Urothelium cell line (cell line): ENCODE data around the gene ELF1.
"Not testable (repeated sequence)": the region's sequence is repeated elsewhere in the genome, so short reads cannot be mapped to it uniquely, and the experiment has no call there.

Experiments
- DNase-seq: peaks from one replicate; pipeline ENCODE4 v3.0.0; 2011; ENCODE audit warnings: low spot score, mixed read lengths
- FAIRE-seq: peaks from 2 replicates; lab custom pipeline; 2011; peaks lifted over from hg19 to GRCh38; lab: Jason Lieb, UNC

ELF1 gene

DNA sequence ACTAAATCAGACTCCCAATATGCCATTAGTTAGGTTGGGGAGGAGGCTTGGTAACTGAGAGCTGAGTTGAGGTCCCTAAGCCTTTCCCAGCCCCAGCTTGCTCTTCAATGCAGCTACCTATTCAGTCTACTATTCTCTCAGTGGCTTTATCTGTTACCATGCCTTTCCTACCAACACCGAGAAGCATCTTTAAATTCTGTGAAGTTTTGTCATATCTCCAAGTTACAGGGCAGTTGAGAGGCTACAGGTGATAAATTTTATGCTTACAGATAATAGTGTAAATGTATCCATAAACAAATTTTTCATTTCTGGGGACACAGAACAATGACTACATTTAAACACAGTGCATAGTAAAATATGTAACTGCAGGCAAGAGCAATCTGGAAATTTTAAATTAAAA, 110.6 kb downstream of the ELF1 start:
- DNase-seq (no peak), FAIRE-seq (no peak)

DNA sequence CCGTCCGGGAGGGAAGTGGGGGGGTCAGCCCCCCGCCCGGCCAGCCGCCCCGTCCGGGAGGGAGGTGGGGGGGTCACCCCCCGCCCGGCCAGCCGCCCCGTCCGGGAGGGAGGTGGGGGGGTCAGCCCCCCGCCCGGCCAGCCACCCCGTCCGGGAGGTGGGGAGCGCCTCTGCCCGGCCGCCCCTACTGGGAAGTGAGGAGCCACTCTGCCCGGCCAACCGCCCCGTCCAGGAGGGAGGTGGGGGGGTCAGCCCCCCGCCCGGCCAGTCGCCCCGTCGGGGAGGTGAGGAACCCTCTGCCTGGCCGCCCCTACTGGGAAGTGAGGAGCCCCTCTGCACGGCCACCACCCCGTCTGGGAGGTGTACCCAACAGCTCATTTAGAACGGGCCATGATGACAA, 118.1 kb downstream of the ELF1 start:
- FAIRE-seq, DNase-seq: not testable (repeated sequence)

DNA sequence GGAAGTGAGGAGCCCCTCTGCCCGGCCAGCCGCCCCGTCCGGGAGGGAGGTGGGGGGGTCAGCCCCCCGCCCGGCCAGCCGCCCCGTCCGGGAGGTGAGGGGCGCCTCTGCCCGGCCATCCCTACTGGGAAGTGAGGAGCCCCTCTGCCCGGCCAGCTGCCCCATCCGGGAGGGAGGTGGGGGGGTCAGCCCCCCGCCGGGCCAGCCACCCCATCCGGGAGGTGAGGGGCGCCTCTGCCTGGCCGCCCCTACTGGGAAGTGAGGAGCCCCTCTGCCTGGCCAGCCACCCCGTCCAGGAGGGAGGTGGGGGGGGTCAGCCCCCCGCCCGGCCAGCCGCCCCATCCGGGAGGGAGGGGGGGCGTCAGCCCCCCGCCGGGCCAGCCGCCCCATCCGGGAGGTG, 118.5 kb downstream of the ELF1 start:
- DNase-seq, FAIRE-seq: not testable (repeated sequence)

DNA sequence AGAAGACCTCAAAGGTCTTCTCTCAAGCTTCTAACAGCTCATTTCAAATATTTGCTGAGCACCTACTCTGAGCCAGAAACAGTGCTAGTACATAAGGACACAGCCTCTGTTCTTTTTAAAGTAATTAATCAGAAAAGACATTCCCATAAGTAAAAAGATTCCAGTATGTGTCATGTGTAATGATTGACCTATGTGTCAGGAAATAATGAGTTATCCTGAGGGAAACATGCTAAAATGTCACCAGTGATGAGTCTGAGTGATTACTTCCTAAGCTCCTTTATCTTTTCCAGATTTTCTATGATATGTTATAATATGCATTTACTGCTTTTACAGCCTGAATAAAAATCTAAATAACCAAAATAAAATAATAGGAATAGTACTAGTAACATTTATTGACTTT, 122.1 kb downstream of the ELF1 start:
- DNase-seq (no peak), FAIRE-seq (no peak)

DNA sequence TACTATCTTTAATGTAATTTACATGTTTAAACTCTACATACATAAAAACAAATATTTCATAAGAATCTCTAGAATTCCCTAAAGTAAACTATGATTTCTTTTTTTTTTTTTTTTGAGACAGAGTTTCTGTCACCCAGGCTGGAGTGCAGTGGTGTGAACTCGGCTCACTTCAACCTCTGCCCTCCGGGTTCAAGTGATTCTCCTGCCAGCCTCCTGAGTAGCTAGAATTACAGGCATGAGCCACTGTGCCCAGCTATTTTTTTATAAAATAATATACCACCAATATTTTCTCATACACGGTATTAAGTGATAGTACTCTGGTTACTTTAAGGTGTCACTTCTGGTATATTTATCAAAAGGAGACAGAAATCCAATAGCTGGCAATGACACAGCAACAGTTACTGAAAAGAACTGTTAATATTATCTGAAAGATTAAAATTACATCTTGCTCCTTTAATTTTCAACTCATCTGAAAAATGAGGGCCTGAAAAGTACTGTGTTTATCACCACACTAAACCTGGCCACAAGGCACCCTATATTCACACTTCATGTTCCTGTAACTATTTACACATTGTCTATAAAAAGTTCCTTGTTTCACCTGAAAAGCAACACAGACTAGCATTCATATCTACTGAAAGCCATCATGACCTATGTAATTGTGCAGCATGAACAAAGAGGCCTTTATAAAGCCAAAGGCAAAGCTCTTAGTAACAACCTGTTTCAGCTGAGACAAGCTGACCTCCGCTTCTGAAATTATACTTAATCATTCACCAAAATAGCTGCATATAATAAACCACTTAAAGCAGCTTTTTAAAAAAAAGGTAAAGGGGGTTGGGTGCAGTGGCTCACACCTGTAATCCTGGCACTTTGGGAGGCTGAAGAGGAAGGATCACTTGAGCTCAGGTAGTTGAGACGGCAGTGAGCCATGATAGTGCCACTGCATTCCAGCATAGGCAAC, 123.6 kb downstream of the ELF1 start:
- no peak for FAIRE-seq

DNA sequence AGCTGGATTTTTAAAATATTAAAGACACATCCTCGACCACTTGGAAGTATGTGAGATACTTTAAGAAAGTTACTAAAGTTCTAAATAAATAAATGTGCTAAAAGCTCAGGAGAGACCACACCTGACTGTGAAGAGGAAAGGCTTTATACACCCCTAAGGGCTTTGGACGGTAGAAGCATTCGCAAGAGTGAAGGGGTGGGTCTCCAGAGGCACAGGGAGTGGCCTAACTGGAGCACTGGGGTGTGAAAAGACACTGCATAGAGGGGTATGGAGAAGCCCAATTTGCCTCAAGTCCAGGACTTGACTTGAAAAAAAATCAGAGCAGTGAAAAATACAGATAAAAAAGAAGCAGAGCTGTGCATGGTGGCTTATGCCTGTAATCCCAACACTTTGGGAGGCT, 125.5 kb downstream of the ELF1 start:
- DNase-seq, FAIRE-seq: not testable (repeated sequence)

More for the DNA sequence above, 123.6 kb downstream of the ELF1 start:
- DNase-seq, result no peak

DNA sequence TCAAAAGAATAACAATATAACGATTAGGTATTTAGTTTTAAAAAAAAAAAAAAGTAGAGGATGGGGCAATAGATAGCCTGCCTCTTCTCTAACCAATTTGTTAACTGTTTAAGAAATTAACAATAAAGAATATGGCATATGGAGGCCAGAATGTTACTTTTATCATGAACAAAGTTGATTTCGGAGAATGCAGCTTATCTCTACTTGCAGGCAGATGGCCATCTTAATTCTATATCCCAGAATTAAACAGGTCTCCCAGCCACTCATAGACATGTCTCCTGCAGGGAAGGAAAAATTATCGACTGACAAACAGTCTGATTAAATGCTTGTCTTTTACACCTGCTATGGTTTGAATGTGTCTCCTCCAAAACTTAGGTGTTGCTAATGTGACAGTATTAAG, 133.1 kb downstream of the ELF1 start:
- DNase-seq (no peak), FAIRE-seq (no peak)

DNA sequence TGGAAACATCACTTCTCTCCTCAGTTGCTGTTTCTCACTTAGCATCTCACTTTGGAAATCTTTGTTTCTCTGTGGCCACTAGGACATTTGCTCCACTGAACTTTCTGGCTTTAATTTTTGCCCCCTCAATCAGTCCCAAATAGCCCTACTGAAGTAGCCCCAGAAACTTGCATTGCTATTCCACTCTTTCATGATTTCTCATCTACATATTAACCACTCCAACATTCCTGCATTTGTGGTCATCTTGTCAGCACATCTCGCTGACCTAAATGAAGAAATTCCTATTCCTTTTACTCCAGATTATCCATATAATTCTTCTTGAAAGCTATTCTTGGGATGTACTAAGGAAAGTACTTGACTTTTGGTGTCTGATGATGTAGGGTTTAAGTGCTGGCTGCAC, 134.9 kb downstream of the ELF1 start:
- DNase-seq, FAIRE-seq: not testable (repeated sequence)
